Measurements from ENCODE around the gene LRRC26. TPM values are rescaled to one million over a fixed set of nuclear protein-coding genes. Genes with fewer than 3 reads are reported as not detected.
"Not testable (repeated sequence)": the region's sequence is repeated elsewhere in the genome, so short reads cannot be mapped to it uniquely, and the experiment has no call there.

Gene LRRC26
- total and polyA plus RNA-seq, 4 experiments from 2014 or later = not detected

- no peak overlapping the region for H3K4me3 Mint-ChIP-seq
- H3K9me3 Mint-ChIP-seq = peaks cover 0 to 5% (median under 1%) of the 10 kb centered on the region in 8 donors
- peak overlapping the region in 2 of 7 donors; percentile 38 to 75 for H3K27ac Mint-ChIP-seq
- Histone ChIP-seq H3K27ac (ENCODE audit: low read depth, low read length) (no peak overlapping the region), H3K27me3 (ENCODE audit: insufficient read depth, low read length) (peaks cover 34% of the 10 kb centered on the region), H3K4me3 (ENCODE audit: low read length in 2 of 2) (no peak overlapping the region), H3K9me3 (ENCODE audit: control insufficient read depth in 1 of 2, low read length in 2 of 2) (no peaks in the 10 kb centered on the region), H3K36me3 (ENCODE audit: insufficient read depth, low read length) (no peaks in the 10 kb centered on the region), H3K4me1 (ENCODE audit: insufficient read depth, low read length) (no peaks in the 10 kb centered on the region)
- POLR2A ChIA-PET (ENCODE audit: partially characterized antibody) = interaction anchor here (1.0 kb wide), 1 partner anchor 11 kb away, joined by 5 read pairs; no protein-coding TSS in a partner anchor
- no peak for DNase-seq
- CTCF ChIA-PET (ENCODE audit: partially characterized antibody) = interaction anchor here (1.0 kb wide), 1 partner anchor 9 kb away, joined by 3 read pairs; no protein-coding TSS in a partner anchor
- H3K36me3 Mint-ChIP-seq = no peaks in the 10 kb centered on the region
- H3K27me3 Mint-ChIP-seq = peaks cover 37 to 43% of the 10 kb centered on the region in 2 donors
- intact Hi-C loops (cut with micrococcal nuclease) = no loop called here
- H3K4me1 Mint-ChIP-seq = peaks cover 3 to 5% (median 5%) of the 10 kb centered on the region in 4 donors
These were observed 31.7 kb downstream of the LRRC26 start for GRCh38 chr9:137138058-137138721.

- Mint-ChIP-seq H3K36me3 (no peaks in the 10 kb centered on the region), H3K9me3 (peaks cover 0 to 5% (median under 1%) of the 10 kb centered on the region in 8 donors), H3K27ac (no peak overlapping the region), H3K4me3 (no peak overlapping the region), H3K4me1 (peaks cover 2 to 5% (median 5%) of the 10 kb centered on the region in 4 donors), H3K27me3 (peaks cover 33 to 40% of the 10 kb centered on the region in 2 donors)
- Histone ChIP-seq H3K4me1 (ENCODE audit: insufficient read depth, low read length) (no peaks in the 10 kb centered on the region), H3K36me3 (ENCODE audit: insufficient read depth, low read length) (no peaks in the 10 kb centered on the region), H3K9me3 (ENCODE audit: control insufficient read depth in 1 of 2, low read length in 2 of 2) (no peaks in the 10 kb centered on the region), H3K27ac (ENCODE audit: low read depth, low read length) (no peak overlapping the region), H3K4me3 (ENCODE audit: low read length in 2 of 2) (no peak overlapping the region), H3K27me3 (ENCODE audit: insufficient read depth, low read length) (peaks cover 34% of the 10 kb centered on the region)
- ChIA-PET POLR2A (ENCODE audit: partially characterized antibody) (no interaction called here), CTCF (ENCODE audit: partially characterized antibody) (no interaction called here)
- DNase-seq = no peak
- intact Hi-C loops (cut with micrococcal nuclease) = no loop called here
These were observed 32.8 kb downstream of the LRRC26 start for GRCh38 chr9:137136881-137137607.

- Histone ChIP-seq H3K27me3 (ENCODE audit: insufficient read depth, low read length) (peaks cover 34% of the 10 kb centered on the region), H3K4me1 (ENCODE audit: insufficient read depth, low read length) (no peaks in the 10 kb centered on the region), H3K36me3 (ENCODE audit: insufficient read depth, low read length) (no peaks in the 10 kb centered on the region), H3K27ac (ENCODE audit: low read depth, low read length) (no peak overlapping the region), H3K9me3 (ENCODE audit: control insufficient read depth in 1 of 2, low read length in 2 of 2) (no peaks in the 10 kb centered on the region), H3K4me3 (ENCODE audit: low read length in 2 of 2) (no peak overlapping the region)
- peak overlapping the region in 1 of 7 donors; percentile 38 for H3K27ac Mint-ChIP-seq
- no peak overlapping the region for H3K4me3 Mint-ChIP-seq
- peaks cover 0 to 5% (median under 1%) of the 10 kb centered on the region in 8 donors for H3K9me3 Mint-ChIP-seq
- no peaks in the 10 kb centered on the region for H3K36me3 Mint-ChIP-seq
- intact Hi-C loops (cut with micrococcal nuclease) = no loop called here
- CTCF ChIA-PET (ENCODE audit: partially characterized antibody) = no interaction called here
- peaks cover 30 to 34% of the 10 kb centered on the region in 2 donors for H3K27me3 Mint-ChIP-seq
- H3K4me1 Mint-ChIP-seq = peaks cover 2 to 5% (median 5%) of the 10 kb centered on the region in 4 donors
- POLR2A ChIA-PET (ENCODE audit: partially characterized antibody) = no interaction called here
- DNase-seq = no peak
These were observed 33.5 kb downstream of the LRRC26 start for GRCh38 chr9:137136261-137136880.

GRCh38 chr9:137135154-137135553 is 34.7 kb downstream of the LRRC26 start:
- H3K27ac ChIP-seq (ENCODE audit: low read depth, low read length); H3K36me3 ChIP-seq (ENCODE audit: insufficient read depth, low read length); H3K4me3 Mint-ChIP-seq; DNase-seq; H3K36me3 Mint-ChIP-seq; H3K4me1 Mint-ChIP-seq; H3K27ac Mint-ChIP-seq; intact Hi-C loops (cut with micrococcal nuclease); H3K4me1 ChIP-seq (ENCODE audit: insufficient read depth, low read length); H3K4me3 ChIP-seq (ENCODE audit: low read length in 2 of 2); H3K9me3 ChIP-seq (ENCODE audit: control insufficient read depth in 1 of 2, low read length in 2 of 2); POLR2A ChIA-PET (ENCODE audit: partially characterized antibody): not testable (repeated sequence)
- H3K27me3 Mint-ChIP-seq = peaks cover 21 to 28% of the 10 kb centered on the region in 2 donors
- H3K9me3 Mint-ChIP-seq = peaks cover 0 to 12% (median 3%) of the 10 kb centered on the region in 8 donors
- CTCF ChIA-PET (ENCODE audit: partially characterized antibody) = interaction anchor here (0.7 to 0.8 kb wide), 2 partner anchors 89 to 110 kb away, joined by 3 read pairs; partner anchors contain the start of gene NPDC1
- peaks cover 21% of the 10 kb centered on the region for H3K27me3 ChIP-seq (ENCODE audit: insufficient read depth, low read length)

GRCh38 chr9:137134191-137134590 is 35.7 kb downstream of the LRRC26 start:
- H3K9me3 ChIP-seq (ENCODE audit: control insufficient read depth in 1 of 2, low read length in 2 of 2) = no peaks in the 10 kb centered on the region
- Mint-ChIP-seq H3K27ac (peak overlapping the region in 1 of 7 donors; percentile 65), H3K27me3 (peaks cover 15 to 23% of the 10 kb centered on the region in 2 donors), H3K4me3 (no peak overlapping the region), H3K9me3 (peaks cover 0 to 15% (median 3%) of the 10 kb centered on the region in 8 donors), H3K4me1 (peaks cover 0 to 9% (median 3%) of the 10 kb centered on the region in 4 donors), H3K36me3 (peaks cover 0 to 2% of the 10 kb centered on the region in 2 donors)
- H3K4me1 ChIP-seq (ENCODE audit: insufficient read depth, low read length) = peaks cover 5% of the 10 kb centered on the region
- H3K36me3 ChIP-seq (ENCODE audit: insufficient read depth, low read length) = no peaks in the 10 kb centered on the region
- H3K27ac ChIP-seq (ENCODE audit: low read depth, low read length) = no peak overlapping the region
- DNase-seq = no peak
- H3K27me3 ChIP-seq (ENCODE audit: insufficient read depth, low read length) = peaks cover 13% of the 10 kb centered on the region
- intact Hi-C loops (cut with micrococcal nuclease) = no loop called here
- ChIA-PET POLR2A (ENCODE audit: partially characterized antibody) (no interaction called here), CTCF (ENCODE audit: partially characterized antibody) (no interaction called here)
- H3K4me3 ChIP-seq (ENCODE audit: low read length in 2 of 2) = no peak overlapping the region

- peaks cover 23 to 35% (median 30%) of the 10 kb centered on the region in 4 donors for H3K4me1 Mint-ChIP-seq
- peak overlapping the region in 5 of 7 donors; percentile 32 to 90 (median 55) for H3K27ac Mint-ChIP-seq
- DNase-seq = no peak
- POLR2A ChIA-PET (ENCODE audit: partially characterized antibody) = interaction anchor here (1.0 to 3.3 kb wide), 23 partner anchors 12 to 329 kb away, joined by 3 to 37 read pairs (median 5); partner anchors contain the start of genes ANAPC2, DPP7, MAN1B1 and NDOR1
- intact Hi-C loops (cut with micrococcal nuclease) = no loop called here
- peaks cover 2 to 4% of the 10 kb centered on the region in 2 donors for H3K27me3 Mint-ChIP-seq
- no peaks in the 10 kb centered on the region for H3K36me3 ChIP-seq (ENCODE audit: insufficient read depth, low read length)
- H3K9me3 Mint-ChIP-seq = peaks cover 0 to 10% (median 3%) of the 10 kb centered on the region in 8 donors
- CTCF ChIA-PET (ENCODE audit: partially characterized antibody) = interaction anchor here (1.0 to 2.8 kb wide), 10 partner anchors 7 to 112 kb away, joined by 3 to 9 read pairs (median 4); partner anchors contain the start of genes MAN1B1 and RNF224
- H3K4me1 ChIP-seq (ENCODE audit: insufficient read depth, low read length) = peaks cover 31% of the 10 kb centered on the region
- peak overlapping the region; percentile 29 to 84 for H3K4me3 ChIP-seq (ENCODE audit: low read length in 2 of 2)
- peaks cover 0 to 6% of the 10 kb centered on the region in 2 donors for H3K36me3 Mint-ChIP-seq
- peak overlapping the region; percentile 71 to 84 (median 81) for H3K4me3 Mint-ChIP-seq
- no peaks in the 10 kb centered on the region for H3K27me3 ChIP-seq (ENCODE audit: insufficient read depth, low read length)
- H3K27ac ChIP-seq (ENCODE audit: low read depth, low read length) = peak overlapping the region; percentile 80
- H3K9me3 ChIP-seq (ENCODE audit: control insufficient read depth in 1 of 2, low read length in 2 of 2) = no peaks in the 10 kb centered on the region
These were observed 39.6 kb downstream of the LRRC26 start for GRCh38 chr9:137130176-137130755.

Measured in CD4-positive, alpha-beta memory T cell (primary cell).